A549 (cell line): ENCODE data around the gene TRIM24. TPM values are rescaled to one million over a fixed set of nuclear protein-coding genes. Genes with fewer than 3 reads are reported as not detected.

Experiments used
- ATAC-seq, 2 experiments: fragments of 200-7000 bp in 1 of 2; fragments of >200 bp in 1 of 2; cut with Nextera tagmentation in 1 of 2; cut with Tn5 transposase in 1 of 2; 3 replicates each; pipeline versions ENCODE4 v1.8.0 to v1.9.1; 2018 to 2020; ENCODE audit warnings: mild to moderate bottlenecking in 1 of 2, moderate library complexity in 1 of 2
- CTCF ChIA-PET: fragments of 300-600 bp; sonication (Branson Sonifier 250); formaldehyde crosslinking; extraction: SDS; loops from one replicate; lab custom pipeline; 2021; ENCODE audit warnings: antibody characterized with exemption, inconsistent platforms; lab: Yijun Ruan, JAX
- POLR2A ChIA-PET: fragments of 350-600 bp; formaldehyde crosslinking; extraction: SDS; loops from one replicate; lab custom pipeline; 2021; ENCODE audit warnings: antibody characterized with exemption, inconsistent platforms; lab: Yijun Ruan, JAX
- DNase-seq, 2 experiments: peaks; one replicate each; pipeline versions ENCODE4 v3.0.0 to v3.0.0-alpha.2; 2011 to 2016; ENCODE audit warnings: low read depth in 1 of 2, low spot score in 1 of 2
- FAIRE-seq: peaks from 2 replicates; lab custom pipeline; 2011; peaks lifted over from hg19 to GRCh38; lab: Jason Lieb, UNC
- H3K27ac ChIP-seq, 2 experiments: fragments of >200 bp; sonication (Bioruptor Twin); formaldehyde crosslinking; 3 replicates each; pipeline ENCODE4 v1.5.1; 2016 to 2017
- H3K4me1 ChIP-seq: fragments of >200 bp; sonication (Bioruptor Twin); formaldehyde crosslinking; 3 replicates; pipeline ENCODE4 v1.6.1; 2016
- H3K4me2 ChIP-seq: fragments of >200 bp; sonication (Bioruptor Twin); formaldehyde crosslinking; 3 replicates; pipeline ENCODE4 v1.6.1; 2016
- H3K4me3 ChIP-seq: fragments of >200 bp; sonication (Bioruptor Twin); formaldehyde crosslinking; 3 replicates; pipeline ENCODE4 v1.5.1; 2016
- H3K9me3 ChIP-seq: fragments of >200 bp; sonication (Bioruptor Twin); formaldehyde crosslinking; 3 replicates; pipeline ENCODE4 v1.6.1; 2016
- ATOH8 ChIP-seq: fragments of 250-450 bp; sonication (Bioruptor Pico); IDR thresholded peaks from 2 replicates; pipeline ENCODE4 v1.5.0; 2020; ENCODE audit warnings: low read depth, mild to moderate bottlenecking, moderate library complexity
- CBX2 ChIP-seq: fragments of 200-600 bp; sonication (generic); IDR thresholded peaks from 2 replicates; pipeline ENCODE4 v1.6.1; 2016; ENCODE audit warnings: low read depth, mild to moderate bottlenecking, borderline replicate concordance
- CHD2 ChIP-seq: fragments of 150-350 bp; IDR thresholded peaks from 2 replicates; pipeline ENCODE4 v1.6.1; 2014; ENCODE audit warnings: low read length; ENCODE audit not compliant: partially characterized antibody
- FOXS1 ChIP-seq: fragments of 250-450 bp; sonication (Bioruptor Pico); IDR thresholded peaks from 2 replicates; pipeline ENCODE4 v1.5.0; 2020; ENCODE audit warnings: mild to moderate bottlenecking, moderate library complexity
- GATA3 ChIP-seq: IDR thresholded peaks from 2 replicates; pipeline ENCODE4 v1.6.1; 2012; ENCODE audit warnings: borderline replicate concordance
- HDAC2 ChIP-seq: fragments of 200-600 bp; sonication (generic); IDR thresholded peaks from 2 replicates; pipeline ENCODE4 v1.6.1; 2016
- HMGXB4 ChIP-seq: fragments of 250-450 bp; sonication (Bioruptor Pico); IDR thresholded peaks from 2 replicates; pipeline ENCODE4 v1.5.0; 2021; ENCODE audit warnings: mild to moderate bottlenecking, moderate library complexity, borderline replicate concordance
- HOXA7 ChIP-seq: fragments of 250-450 bp; sonication (Bioruptor Pico); IDR thresholded peaks from 2 replicates; pipeline ENCODE4 v1.5.0; 2020; ENCODE audit warnings: mild to moderate bottlenecking, moderate library complexity
- HOXB5 ChIP-seq: fragments of 250-450 bp; sonication (Bioruptor Pico); IDR thresholded peaks from 2 replicates; pipeline ENCODE4 v1.5.0; 2020; ENCODE audit warnings: mild to moderate bottlenecking, moderate library complexity
- MAFK ChIP-seq: fragments of 450-650 bp; IDR thresholded peaks from 2 replicates; pipeline ENCODE4 v1.6.1; 2014; ENCODE audit not compliant: partially characterized antibody
- MAZ ChIP-seq: fragments of 150-350 bp; IDR thresholded peaks from 2 replicates; pipeline ENCODE4 v1.6.1; 2014; ENCODE audit warnings: antibody characterized with exemption, low read depth, low read length, borderline replicate concordance
- NR3C1 ChIP-seq: fragments of >200 bp; sonication (Bioruptor Twin); formaldehyde crosslinking; IDR thresholded peaks from 3 replicates; pipeline ENCODE4 v1.6.1; 2017
- PHF8 ChIP-seq: fragments of 200-600 bp; sonication (generic); IDR thresholded peaks from 2 replicates; pipeline ENCODE4 v1.6.1; 2016; ENCODE audit warnings: low read depth, mild to moderate bottlenecking, antibody characterized with exemption, moderate library complexity, borderline replicate concordance
- POLR2AphosphoS2 ChIP-seq: conservative IDR thresholded peaks from 2 replicates; pipeline ENCODE4 v1.6.1; 2012; ENCODE audit warnings: low read length, improper control_type of control experiment, inconsistent platforms
- RCOR1 ChIP-seq: fragments of 150-350 bp; IDR thresholded peaks from 2 replicates; pipeline ENCODE4 v1.6.1; 2014; ENCODE audit warnings: antibody characterized with exemption, low read length, low read depth
- REST ChIP-seq: fragments of 200-600 bp; sonication (generic); IDR thresholded peaks from 2 replicates; pipeline ENCODE4 v1.6.1; 2016; ENCODE audit warnings: antibody characterized with exemption, mild to moderate bottlenecking, moderate library complexity
- RNF2 ChIP-seq: fragments of 200-600 bp; sonication (generic); IDR thresholded peaks from 2 replicates; pipeline ENCODE4 v1.6.1; 2016; ENCODE audit warnings: low read depth, mild to moderate bottlenecking, antibody characterized with exemption, moderate library complexity, borderline replicate concordance
- TFCP2L1 ChIP-seq: fragments of 250-450 bp; sonication (Bioruptor Pico); IDR thresholded peaks from 2 replicates; pipeline ENCODE4 v1.5.0; 2021; ENCODE audit warnings: mild to moderate bottlenecking
- ZC3H11A ChIP-seq: fragments of 450-650 bp; IDR thresholded peaks from 2 replicates; pipeline ENCODE4 v1.6.1; 2014; ENCODE audit warnings: antibody characterized with exemption, mild to moderate bottlenecking
- WGBS: methylation state at CpG from one replicate; pipeline ENCODE4 v1.1.6; 2017; ENCODE audit errors: missing lambda C conversion rate; 5-methylcytosine and 5-hydroxymethylcytosine counted together
- polyA plus RNA-seq, 4 experiments: library from polyadenylated mRNA; depleted of rRNA in 3 of 4; stranded (reverse); fragments of >200 nt; fragmentation: RNase III in 1 of 4; extraction: RNeasy Plus Mini Kit Qiagen cat#74134 plus additional on column Dnase treatment in 1 of 4; gene quantifications; 2 replicates in 3 of 4; 3 replicates in 1 of 4; pipeline ENCODE4 v1.2.3, GENCODE V29; 2011 to 2017
- TF ChIP-seq, protein P1 (sequence below): IDR thresholded peaks from 2 replicates; pipeline ENCODE4 v1.6.1; 2012; ENCODE audit warnings: low read depth, borderline replicate concordance
- TF ChIP-seq, protein P2 (sequence below): fragments of >200 bp; sonication (Bioruptor Twin); formaldehyde crosslinking; IDR thresholded peaks from 2 replicates; pipeline ENCODE4 v1.6.1; 2016

TRIM24 gene
- polyA plus RNA-seq, 2 of the 4 experiments (the other 2 are of a cell fraction) = 8.3 to 11.6 TPM

DNA sequence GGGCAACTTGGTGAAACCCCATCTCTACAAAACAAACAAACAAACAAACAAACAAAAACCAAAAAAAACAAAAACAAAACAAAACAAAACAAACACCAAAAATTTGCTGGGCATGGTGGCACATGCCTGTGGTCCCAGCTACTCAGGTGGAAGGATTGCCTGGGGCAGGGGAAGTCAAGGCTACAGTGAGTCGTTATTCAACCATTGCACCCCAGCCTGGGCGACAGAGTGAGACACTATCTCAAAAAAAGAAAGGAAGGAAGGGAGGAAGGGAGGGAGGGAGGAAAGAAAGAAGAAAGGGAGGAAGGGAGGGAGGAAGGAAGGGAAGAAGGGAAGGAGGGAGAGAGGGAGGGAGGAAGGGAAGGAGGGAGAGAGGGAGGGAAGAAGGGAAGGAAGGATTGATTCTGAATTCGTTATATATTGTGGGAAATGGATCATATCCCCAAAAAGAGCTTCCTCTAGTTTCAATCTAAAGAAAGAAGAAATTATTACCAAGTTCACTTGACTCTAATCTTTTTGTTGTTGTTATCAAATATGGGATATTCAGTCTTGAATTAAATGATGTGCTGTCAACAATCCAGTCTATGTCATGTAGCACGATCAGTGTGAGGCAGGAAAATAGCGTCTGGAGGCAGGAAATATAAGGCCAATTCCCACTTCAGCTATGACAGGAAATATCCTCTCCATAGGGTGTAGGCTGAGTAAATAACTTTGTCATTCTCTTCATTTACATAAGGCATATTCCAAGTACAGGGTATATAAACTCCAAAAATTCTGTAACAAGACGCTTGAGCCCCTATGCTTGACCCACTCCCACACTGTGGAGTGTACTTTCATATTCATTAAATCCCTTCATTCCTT is 26.2 kb upstream of the TRIM24 start:
- FAIRE-seq (no peak), ATAC-seq (no peak)
- 23% methylated on average over 6 of the region's 6 CpGs for WGBS

DNA sequence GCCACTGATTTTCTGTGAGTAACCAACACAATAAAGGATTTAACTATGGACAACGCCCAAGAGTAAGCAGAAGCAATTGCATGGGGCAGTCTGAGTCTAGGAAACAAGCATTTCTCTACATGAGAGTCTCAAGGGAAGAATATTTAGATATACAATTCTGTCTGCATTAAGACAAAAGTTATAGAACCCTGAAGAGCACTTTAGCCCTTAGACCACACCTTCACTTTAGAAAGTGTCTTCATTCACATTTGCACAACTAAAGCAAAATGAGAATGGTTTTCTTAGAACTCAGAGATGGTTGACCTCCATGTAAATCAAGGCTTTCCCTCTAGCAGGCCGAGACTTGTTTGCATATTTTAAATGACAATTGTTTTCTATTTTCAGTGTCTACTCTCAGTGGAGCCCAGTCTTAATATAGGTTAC is 25.5 kb upstream of the TRIM24 start:
- FAIRE-seq = no peak
- H3K27ac ChIP-seq = no peak overlapping the region
- CTCF ChIA-PET = no interaction called here

More for the DNA sequence above, 26.2 kb upstream of the TRIM24 start:
- no peaks in the 10 kb centered on the region for H3K4me1 ChIP-seq
- no peak overlapping the region for H3K27ac ChIP-seq
- CTCF ChIA-PET = no interaction called here
- POLR2A ChIA-PET = no interaction called here
- DNase-seq = no peak
- TF ChIP-seq HDAC2 (no peak), CBX2 (no peak), HOXB5 (CRISPR knock-in tag) (no peak), MAFK (no peak)
- TF ChIP-seq, protein P1, sequence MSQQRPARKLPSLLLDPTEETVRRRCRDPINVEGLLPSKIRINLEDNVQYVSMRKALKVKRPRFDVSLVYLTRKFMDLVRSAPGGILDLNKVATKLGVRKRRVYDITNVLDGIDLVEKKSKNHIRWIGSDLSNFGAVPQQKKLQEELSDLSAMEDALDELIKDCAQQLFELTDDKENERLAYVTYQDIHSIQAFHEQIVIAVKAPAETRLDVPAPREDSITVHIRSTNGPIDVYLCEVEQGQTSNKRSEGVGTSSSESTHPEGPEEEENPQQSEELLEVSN = no peak
- TF ChIP-seq, all 56 proteins: peak for 0
- H3K4me3 ChIP-seq = no peak overlapping the region
- no peak overlapping the region for H3K4me2 ChIP-seq
- peaks cover 23% of the 10 kb centered on the region for H3K9me3 ChIP-seq

DNA sequence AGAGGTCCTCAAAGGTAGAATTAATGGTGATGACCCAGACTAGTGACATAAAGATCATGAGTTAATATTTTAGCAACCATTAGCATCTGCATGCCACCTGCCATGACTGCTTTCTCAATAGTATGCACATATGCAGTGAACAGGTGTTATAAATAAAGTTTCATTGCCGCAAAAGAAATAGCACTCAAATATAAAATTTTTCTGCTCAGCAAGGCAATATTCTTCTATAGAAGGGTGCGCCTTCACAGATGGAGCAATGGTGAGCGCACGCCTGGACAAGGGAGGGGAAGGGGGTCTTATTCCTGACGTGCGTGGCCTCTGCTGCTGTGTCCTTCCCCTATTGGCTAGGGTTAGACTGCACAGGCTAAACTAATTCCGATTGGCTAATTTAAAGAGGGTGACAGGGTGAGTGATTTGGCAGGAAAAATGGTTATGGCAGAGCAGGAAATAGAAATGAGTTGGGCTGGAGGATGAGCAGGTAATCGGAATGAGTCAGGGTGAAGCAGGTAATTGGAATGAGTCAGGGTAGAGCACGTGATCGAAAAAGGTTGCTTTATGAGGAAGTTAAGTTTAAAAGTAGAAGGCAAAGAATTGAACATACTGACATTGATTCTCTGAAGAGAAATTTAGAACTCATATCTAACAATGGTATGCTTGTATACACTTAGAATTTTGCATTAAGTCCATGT is 24.7 kb upstream of the TRIM24 start:
- no peak overlapping the region for H3K4me2 ChIP-seq
- FAIRE-seq (no peak), ATAC-seq (no peak), DNase-seq (no peak)
- no peak overlapping the region for H3K27ac ChIP-seq
- ChIA-PET POLR2A (no interaction called here), CTCF (no interaction called here)
- WGBS = 64% methylated on average over 10 of the region's 10 CpGs
- H3K4me3 ChIP-seq = no peak overlapping the region
- H3K4me1 ChIP-seq = no peaks in the 10 kb centered on the region
- TF ChIP-seq ZC3H11A = no peak
- TF ChIP-seq HMGXB4 = no peak
- TF ChIP-seq CHD2 = no peak
- TF ChIP-seq PHF8 = no peak
- no peak for TF ChIP-seq NR3C1
- TF ChIP-seq RNF2 = no peak
- TF ChIP-seq RCOR1 = no peak
- peaks cover 9% of the 10 kb centered on the region; the same call in 2 of the 3 replicates for H3K9me3 ChIP-seq

More for the DNA sequence above, 25.5 kb upstream of the TRIM24 start:
- TF ChIP-seq, protein P2, sequence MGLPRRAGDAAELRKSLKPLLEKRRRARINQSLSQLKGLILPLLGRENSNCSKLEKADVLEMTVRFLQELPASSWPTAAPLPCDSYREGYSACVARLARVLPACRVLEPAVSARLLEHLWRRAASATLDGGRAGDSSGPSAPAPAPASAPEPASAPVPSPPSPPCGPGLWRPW = no peak
- Histone ChIP-seq H3K4me2 (no peak overlapping the region), H3K9me3 (peaks cover 15% of the 10 kb centered on the region), H3K4me3 (no peak overlapping the region), H3K4me1 (no peaks in the 10 kb centered on the region)
- POLR2A ChIA-PET = no interaction called here
- ATAC-seq (no peak), DNase-seq (no peak)
- 17% methylated on average over 2 of the region's 2 CpGs for WGBS

GRCh38 chr7:138436388-138436787 is 23.7 kb upstream of the TRIM24 start:
- Histone ChIP-seq H3K4me3 (no peak overlapping the region), H3K4me1 (no peaks in the 10 kb centered on the region), H3K27ac (no peak overlapping the region), H3K4me2 (no peak overlapping the region), H3K9me3 (peaks cover 3% of the 10 kb centered on the region; the same call in 2 of the 3 replicates)
- ATAC-seq = no peak
- ChIA-PET CTCF (no interaction called here), POLR2A (no interaction called here)
- no peak for FAIRE-seq
- 41% methylated on average over 2 of the region's 2 CpGs for WGBS
- no peak for DNase-seq
- TF ChIP-seq CHD2 (no peak), MAZ (no peak), HOXA7 (no peak), ATOH8 (CRISPR knock-in tag) (no peak), GATA3 (no peak), FOXS1 (CRISPR knock-in tag) (no peak), POLR2AphosphoS2 (no peak), REST (no peak), TFCP2L1 (no peak)
